ENCODE measurements around the gene SRMS.

SRMS gene, protein sequence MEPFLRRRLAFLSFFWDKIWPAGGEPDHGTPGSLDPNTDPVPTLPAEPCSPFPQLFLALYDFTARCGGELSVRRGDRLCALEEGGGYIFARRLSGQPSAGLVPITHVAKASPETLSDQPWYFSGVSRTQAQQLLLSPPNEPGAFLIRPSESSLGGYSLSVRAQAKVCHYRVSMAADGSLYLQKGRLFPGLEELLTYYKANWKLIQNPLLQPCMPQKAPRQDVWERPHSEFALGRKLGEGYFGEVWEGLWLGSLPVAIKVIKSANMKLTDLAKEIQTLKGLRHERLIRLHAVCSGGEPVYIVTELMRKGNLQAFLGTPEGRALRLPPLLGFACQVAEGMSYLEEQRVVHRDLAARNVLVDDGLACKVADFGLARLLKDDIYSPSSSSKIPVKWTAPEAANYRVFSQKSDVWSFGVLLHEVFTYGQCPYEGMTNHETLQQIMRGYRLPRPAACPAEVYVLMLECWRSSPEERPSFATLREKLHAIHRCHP

DNA sequence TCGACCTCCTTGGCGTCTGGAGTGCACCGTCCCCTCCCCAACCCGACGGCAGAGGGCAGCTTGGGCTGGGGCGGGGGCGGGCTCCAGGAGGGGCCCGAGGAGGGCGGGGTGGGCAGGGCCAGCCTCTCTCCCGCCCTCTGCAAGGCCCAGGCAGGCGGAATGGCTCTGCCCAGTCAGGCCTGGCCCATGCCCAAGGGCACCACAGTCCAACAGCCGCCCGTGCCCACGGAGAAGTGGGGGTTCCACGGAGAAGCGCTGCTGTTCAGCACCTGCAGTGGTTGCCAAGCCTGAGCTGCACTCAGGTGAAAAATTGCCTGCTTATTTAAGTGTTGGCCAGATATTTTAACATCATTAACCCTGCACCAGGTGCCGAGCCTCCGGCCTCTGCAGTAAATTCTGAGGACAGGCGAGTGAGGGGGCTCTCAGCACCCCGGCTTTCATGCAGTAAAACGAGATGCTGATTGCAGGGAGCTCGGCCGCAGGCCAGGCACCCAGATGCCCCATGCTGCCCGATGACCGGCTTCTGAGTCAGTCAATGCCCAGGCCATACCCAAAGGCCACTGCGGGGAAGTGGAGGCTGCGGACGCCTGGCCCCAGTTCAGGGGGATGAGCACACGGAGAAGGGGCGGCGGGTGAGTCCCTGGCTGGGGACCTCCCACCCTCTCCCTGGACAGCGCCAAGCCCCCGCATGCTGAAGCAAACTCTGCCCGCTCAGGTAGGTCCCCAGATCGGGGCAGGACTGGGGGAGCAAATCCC lies at the start of gene SRMS:
Gene SRMS (minus strand): TSS at position 25 of the 756 bp plus-strand sequence. CDS start 286 bp downstream, outside the sequence.
- Histone ChIP-seq H3K4me2 (ENCODE audit: low read length) (no peak within 1 kb of the TSS), H4K20me1 (ENCODE audit: insufficient read depth, low read length) (peaks cover 4% of the 10 kb centered on the region; the same call in 1 of the 2 replicates), H2AFZ (ENCODE audit: low read depth, low read length) (no peak within 1 kb of the TSS), H3K79me2 (ENCODE audit: low read length) (no peaks in the 10 kb centered on the region), H3K4me1 (ENCODE audit: low read length) (peaks cover 9% of the 10 kb centered on the region), H3K4me3 (ENCODE audit: low read length) (no peak within 1 kb of the TSS), H3K9me3 (ENCODE audit: insufficient read depth, low read length) (no peaks in the 10 kb centered on the region), H3K27me3 (ENCODE audit: low read depth, low read length) (peaks cover 75% of the 10 kb centered on the region), H3K27ac (ENCODE audit: low read length) (no peak within 1 kb of the TSS), H3K9ac (ENCODE audit: low read length) (no peak within 1 kb of the TSS), H3K36me3 (replicated peaks; ENCODE audit: low read depth, low read length) (no peaks in the 10 kb centered on the region)
- TF ChIP-seq EZH2phosphoT487 (IDR thresholded peaks at IDR 0.05; ENCODE audit: low read depth) = no peak
- TF ChIP-seq, protein P1, sequence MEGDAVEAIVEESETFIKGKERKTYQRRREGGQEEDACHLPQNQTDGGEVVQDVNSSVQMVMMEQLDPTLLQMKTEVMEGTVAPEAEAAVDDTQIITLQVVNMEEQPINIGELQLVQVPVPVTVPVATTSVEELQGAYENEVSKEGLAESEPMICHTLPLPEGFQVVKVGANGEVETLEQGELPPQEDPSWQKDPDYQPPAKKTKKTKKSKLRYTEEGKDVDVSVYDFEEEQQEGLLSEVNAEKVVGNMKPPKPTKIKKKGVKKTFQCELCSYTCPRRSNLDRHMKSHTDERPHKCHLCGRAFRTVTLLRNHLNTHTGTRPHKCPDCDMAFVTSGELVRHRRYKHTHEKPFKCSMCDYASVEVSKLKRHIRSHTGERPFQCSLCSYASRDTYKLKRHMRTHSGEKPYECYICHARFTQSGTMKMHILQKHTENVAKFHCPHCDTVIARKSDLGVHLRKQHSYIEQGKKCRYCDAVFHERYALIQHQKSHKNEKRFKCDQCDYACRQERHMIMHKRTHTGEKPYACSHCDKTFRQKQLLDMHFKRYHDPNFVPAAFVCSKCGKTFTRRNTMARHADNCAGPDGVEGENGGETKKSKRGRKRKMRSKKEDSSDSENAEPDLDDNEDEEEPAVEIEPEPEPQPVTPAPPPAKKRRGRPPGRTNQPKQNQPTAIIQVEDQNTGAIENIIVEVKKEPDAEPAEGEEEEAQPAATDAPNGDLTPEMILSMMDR (IDR thresholded peaks at IDR 0.05; ENCODE audit: low read depth, low read length) = no peak

DNA sequence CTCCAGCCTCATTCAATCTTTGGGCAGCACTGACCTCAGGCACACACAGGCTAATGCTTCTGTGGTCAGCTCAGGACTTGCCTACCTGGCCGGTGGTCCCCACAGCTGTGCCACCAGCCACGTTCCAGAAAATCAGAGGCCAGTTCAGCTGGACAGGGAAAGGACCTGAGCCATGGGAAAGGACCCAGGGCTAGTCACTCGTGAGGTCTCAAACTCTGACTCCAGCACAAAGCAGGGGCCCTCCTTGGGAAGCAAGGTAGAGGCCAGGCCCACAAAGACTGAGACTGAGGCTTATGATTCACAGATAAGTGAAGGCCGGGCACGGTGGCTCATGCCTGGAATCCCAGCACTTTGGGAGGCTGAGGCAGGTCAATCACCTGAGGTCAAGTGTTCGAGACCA lies 48.9 kb upstream of the SRMS start:
- Histone ChIP-seq H3K79me2 (ENCODE audit: low read length) (no peaks in the 10 kb centered on the region), H3K36me3 (replicated peaks; ENCODE audit: low read depth, low read length) (peaks cover 6% of the 10 kb centered on the region), H3K4me3 (ENCODE audit: low read length) (no peak overlapping the region), H3K27ac (ENCODE audit: low read length) (no peak overlapping the region), H4K20me1 (ENCODE audit: insufficient read depth, low read length) (no peaks in the 10 kb centered on the region), H3K4me2 (ENCODE audit: low read length) (no peak overlapping the region), H2AFZ (ENCODE audit: low read depth, low read length) (no peak overlapping the region), H3K27me3 (ENCODE audit: low read depth, low read length) (no peaks in the 10 kb centered on the region), H3K9ac (ENCODE audit: low read length) (no peak overlapping the region), H3K9me3 (ENCODE audit: insufficient read depth, low read length) (no peaks in the 10 kb centered on the region), H3K4me1 (ENCODE audit: low read length) (no peaks in the 10 kb centered on the region)
- TF ChIP-seq EZH2phosphoT487 (IDR thresholded peaks at IDR 0.05; ENCODE audit: low read depth) = no peak
- TF ChIP-seq, protein P1 (IDR thresholded peaks at IDR 0.05; ENCODE audit: low read depth, low read length) = no peak

DNA sequence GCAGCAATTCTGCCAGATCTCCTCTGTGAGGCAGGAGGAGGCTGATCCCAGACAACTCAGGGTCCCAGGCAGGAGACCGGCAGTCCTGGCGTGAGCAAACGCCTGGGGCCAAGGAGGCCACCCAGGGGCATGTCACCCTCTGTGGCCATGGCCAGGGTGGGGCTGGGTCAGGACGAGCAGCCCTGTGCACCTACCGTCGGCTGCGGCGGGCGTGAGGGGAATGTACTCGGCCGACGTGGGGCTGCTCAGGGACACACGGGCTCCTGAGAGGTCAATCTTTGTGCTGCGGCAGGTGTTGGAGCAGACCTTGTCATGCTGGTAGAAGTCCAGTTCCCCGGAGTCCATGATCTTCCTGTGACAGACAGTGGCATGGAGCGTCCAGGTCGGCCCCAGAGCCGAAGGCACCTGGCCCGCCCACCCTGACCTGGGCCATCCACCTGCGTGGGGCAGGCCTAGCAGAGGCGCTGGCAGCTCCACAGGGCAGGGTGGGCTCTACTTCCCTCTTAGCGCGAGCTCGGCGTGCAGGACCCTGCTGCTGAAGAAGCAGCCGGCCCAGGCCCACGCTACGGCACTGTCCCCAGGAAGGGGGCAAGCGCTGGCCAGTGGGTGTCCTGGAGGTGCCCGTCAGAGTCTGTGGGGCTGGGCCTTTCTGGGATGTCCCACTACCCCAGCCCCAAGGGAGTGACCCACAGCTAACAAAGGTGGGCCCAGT lies 48.0 kb upstream of the SRMS start:
- H3K4me2 ChIP-seq (ENCODE audit: low read length) = no peak overlapping the region
- H4K20me1 ChIP-seq (ENCODE audit: insufficient read depth, low read length) = no peaks in the 10 kb centered on the region
- H2AFZ ChIP-seq (ENCODE audit: low read depth, low read length) = no peak overlapping the region
- H3K79me2 ChIP-seq (ENCODE audit: low read length) = no peaks in the 10 kb centered on the region
- no peak overlapping the region for H3K9ac ChIP-seq (ENCODE audit: low read length)
- no peaks in the 10 kb centered on the region for H3K9me3 ChIP-seq (ENCODE audit: insufficient read depth, low read length)
- peaks cover 10% of the 10 kb centered on the region for H3K36me3 ChIP-seq (replicated peaks; ENCODE audit: low read depth, low read length)
- no peaks in the 10 kb centered on the region for H3K27me3 ChIP-seq (ENCODE audit: low read depth, low read length)
- TF ChIP-seq, protein P1 (IDR thresholded peaks at IDR 0.05; ENCODE audit: low read depth, low read length) = no peak
- no peak for TF ChIP-seq EZH2phosphoT487 (IDR thresholded peaks at IDR 0.05; ENCODE audit: low read depth)
- H3K4me1 ChIP-seq (ENCODE audit: low read length) = no peaks in the 10 kb centered on the region
- no peak overlapping the region for H3K4me3 ChIP-seq (ENCODE audit: low read length)
- H3K27ac ChIP-seq (ENCODE audit: low read length) = no peak overlapping the region

All from OCI-LY3 (cell line).